B cell (primary cell): Measurements from ENCODE around the gene TBCD. TPM values are rescaled to one million over a fixed set of nuclear protein-coding genes. Genes with fewer than 3 reads are reported as not detected.

Experiments
- ATAC-seq: fragments of 200-7000 bp; cut with Tn5 transposase; one replicate; pipeline ENCODE4 v1.10.0; 2021; ENCODE audit warnings: low read depth, mild to moderate bottlenecking, moderate number of reproducible peaks, moderate library complexity
- CTCF ChIA-PET: fragments of 350-600 bp; sonication (Branson Sonifier 250); formaldehyde crosslinking; loops from one replicate; lab custom pipeline; 2021; ENCODE audit warnings: antibody characterized with exemption, inconsistent platforms; lab: Charles Lee
- POLR2A ChIA-PET: fragments of 350-600 bp; sonication (Branson Sonifier 250); formaldehyde crosslinking; loops from one replicate; lab custom pipeline; 2021; ENCODE audit warnings: antibody characterized with exemption; lab: Charles Lee
- DNase-seq: peaks from one replicate; pipeline ENCODE4 v3.0.0; 2013
- H2AFZ ChIP-seq: 2 replicates; pipeline ENCODE4 v1.6.1; 2012; ENCODE audit warnings: mild to moderate bottlenecking, low read depth, low read length; ENCODE audit not compliant: insufficient read depth, poor library complexity, severe bottlenecking
- H3K27ac ChIP-seq, 2 donors: 1 replicate in 1 of 2; 2 replicates in 1 of 2; pipeline ENCODE4 v1.5.1; 2012 to 2013; ENCODE audit warnings: low read length in 2 of 2, mild to moderate bottlenecking in 2 of 2, moderate library complexity in 1 of 2
- H3K27me3 ChIP-seq, 4 experiments: fragments of 200-600 bp in 1 of 4; sonication (generic) in 1 of 4; replicated peaks in 1 of 4; 1 replicate in 2 of 4; 2 replicates in 2 of 4; pipeline versions ENCODE4 v1.6.1 to v1.7.0; 2013 to 2016; ENCODE audit warnings: low read length in 3 of 4, mild to moderate bottlenecking in 2 of 4, mixed read lengths in 1 of 4, moderate library complexity in 1 of 4; ENCODE audit not compliant: insufficient read depth in 4 of 4, control insufficient read depth in 3 of 4; ENCODE audit errors: control extremely low read depth in 1 of 4
- H3K36me3 ChIP-seq, 2 experiments: replicated peaks in 1 of 2; 1 replicate in 1 of 2; 2 replicates in 1 of 2; pipeline versions ENCODE4 v1.6.1 to v1.7.1; 2013; ENCODE audit warnings: low read length in 1 of 2; ENCODE audit not compliant: insufficient read depth in 2 of 2, control insufficient read depth in 1 of 2; ENCODE audit errors: control extremely low read depth in 1 of 2, extremely low read depth in 1 of 2
- H3K4me1 ChIP-seq, 2 donors: fragments of 200-600 bp in 1 of 2; sonication (generic) in 1 of 2; 1 replicate in 1 of 2; 2 replicates in 1 of 2; pipeline versions ENCODE4 v1.5.1 to v1.6.1; 2013 to 2017; ENCODE audit warnings: low read length in 2 of 2; ENCODE audit not compliant: control insufficient read depth in 2 of 2, insufficient read depth in 2 of 2
- H3K4me2 ChIP-seq: replicated peaks from 2 replicates; pipeline ENCODE3; 2012; ENCODE audit warnings: mild to moderate bottlenecking, low read depth, low read length; ENCODE audit not compliant: poor library complexity, severe bottlenecking
- H3K4me3 ChIP-seq, 5 experiments: fragments of 200-600 bp in 1 of 5; sonication (generic) in 1 of 5; 1 replicate in 3 of 5; 2 replicates in 2 of 5; pipeline versions ENCODE4 v1.5.1 to v1.7.0; 2011 to 2016; ENCODE audit warnings: low read length in 4 of 5, mild to moderate bottlenecking in 4 of 5, low read depth in 2 of 5, control low read depth in 1 of 5, moderate library complexity in 1 of 5; ENCODE audit not compliant: insufficient read depth in 1 of 5; ENCODE audit errors: control extremely low read depth in 1 of 5, extremely low read depth in 1 of 5
- H3K79me2 ChIP-seq: fragments of 200-600 bp; sonication (generic); one replicate; pipeline ENCODE4 v1.6.0; 2016; ENCODE audit warnings: low read length; ENCODE audit not compliant: control insufficient read depth, insufficient read depth
- H3K9ac ChIP-seq: fragments of 200-600 bp; sonication (generic); 2 replicates; pipeline ENCODE4 v1.6.1; 2017; ENCODE audit warnings: mild to moderate bottlenecking, low read length, moderate library complexity
- H3K9me3 ChIP-seq, 3 donors: one replicate each; pipeline versions ENCODE4 v1.6.1 to v1.7.1; 2013; ENCODE audit warnings: low read length in 2 of 3; ENCODE audit not compliant: control insufficient read depth in 2 of 3, insufficient read depth in 1 of 3; ENCODE audit errors: control extremely low read depth in 1 of 3
- H4K20me1 ChIP-seq: 2 replicates; pipeline ENCODE4 v1.6.0; 2012; ENCODE audit warnings: mild to moderate bottlenecking, low read length; ENCODE audit not compliant: insufficient read depth, control insufficient read depth, poor library complexity, severe bottlenecking
- H3K27ac Mint-ChIP-seq: one replicate; pipeline ENCODE4 v1.8.0; 2021; ENCODE audit warnings: mixed read lengths
- H3K27me3 Mint-ChIP-seq: one replicate; pipeline ENCODE4 v1.8.0; 2021; ENCODE audit warnings: mixed read lengths
- H3K4me1 Mint-ChIP-seq: one replicate; pipeline ENCODE4 v1.8.0; 2021; ENCODE audit warnings: mixed read lengths
- H3K4me3 Mint-ChIP-seq: one replicate; pipeline ENCODE4 v1.8.0; 2021; ENCODE audit warnings: mixed read lengths
- H3K9me3 Mint-ChIP-seq: one replicate; pipeline ENCODE4 v1.8.0; 2022; ENCODE audit warnings: mixed read lengths; ENCODE audit not compliant: insufficient read depth
- EZH2 ChIP-seq: IDR thresholded peaks from 2 replicates; pipeline ENCODE4 v1.6.1; 2012; ENCODE audit warnings: borderline replicate concordance, low read depth, mild to moderate bottlenecking, moderate library complexity, low read length; ENCODE audit not compliant: insufficient read depth, poor library complexity, severe bottlenecking
- WGBS: methylation state at CpG from one replicate; pipeline ENCODE4 v1.1.5; 2013; ENCODE audit warnings: missing lambda C conversion rate; ENCODE audit not compliant: insufficient coverage; 5-methylcytosine and 5-hydroxymethylcytosine counted together
- intact Hi-C: fragments of 100-400 bp; cut with micrococcal nuclease; formaldehyde crosslinking; loops from one replicate; pipeline ENCODE4 v1.10.0; 2022
- polyA plus RNA-seq: library from polyadenylated mRNA; depleted of rRNA; stranded (reverse); fragments of >200 nt; gene quantifications from 2 replicates; pipeline ENCODE4 v1.2.3, GENCODE V29; 2012
- total RNA-seq, 2 donors: library from RNA; stranded (reverse); fragments of 120-200 nt in 1 of 2; gene quantifications; 1 replicate in 1 of 2; 2 replicates in 1 of 2; pipeline versions ENCODE4 v1.2.3 to v1.2.4, GENCODE V29; 2013 to 2022
- TF ChIP-seq, protein P1 (sequence below): fragments of 200-600 bp; IDR thresholded peaks from one replicate; pipeline ENCODE4 v1.8.0; 2022; ENCODE audit warnings: antibody characterized with exemption, mild to moderate bottlenecking

The TBCD gene
- total and polyA plus RNA-seq, 2 donors (not counting 1 experiment from before 2014, with no cell fraction given): 60.8 to 101 TPM

GRCh38 chr17:82930924-82931698 lies 179.2 kb downstream of the TBCD start:
- ATAC-seq (no peak), DNase-seq (no peak)
- no peaks in the 10 kb centered on the region for H3K4me1 Mint-ChIP-seq
- ChIA-PET POLR2A (no interaction called here), CTCF (interaction anchor here (0.6 kb wide), 1 partner anchor 261 kb away, joined by 3 read pairs; no protein-coding TSS in a partner anchor)
- Histone ChIP-seq H3K4me2 (no peak overlapping the region), H3K27ac (no peak overlapping the region), H3K79me2 (no peaks in the 10 kb centered on the region), H2AFZ (no peak overlapping the region), H3K4me3 (no peak overlapping the region), H3K9ac (no peak overlapping the region), H3K9me3 (no peaks in the 10 kb centered on the region), H4K20me1 (no peaks in the 10 kb centered on the region), H3K4me1 (no peaks in the 10 kb centered on the region), H3K27me3 (no peaks in the 10 kb centered on the region), H3K36me3 (peaks cover 0 to 44% of the 10 kb centered on the region in 2 experiments)
- H3K9me3 Mint-ChIP-seq: no peaks in the 10 kb centered on the region
- no peaks in the 10 kb centered on the region for H3K27me3 Mint-ChIP-seq
- 97% methylated on average over 39 of the region's 39 CpGs for WGBS
- no peak for TF ChIP-seq EZH2
- TF ChIP-seq, protein P1, sequence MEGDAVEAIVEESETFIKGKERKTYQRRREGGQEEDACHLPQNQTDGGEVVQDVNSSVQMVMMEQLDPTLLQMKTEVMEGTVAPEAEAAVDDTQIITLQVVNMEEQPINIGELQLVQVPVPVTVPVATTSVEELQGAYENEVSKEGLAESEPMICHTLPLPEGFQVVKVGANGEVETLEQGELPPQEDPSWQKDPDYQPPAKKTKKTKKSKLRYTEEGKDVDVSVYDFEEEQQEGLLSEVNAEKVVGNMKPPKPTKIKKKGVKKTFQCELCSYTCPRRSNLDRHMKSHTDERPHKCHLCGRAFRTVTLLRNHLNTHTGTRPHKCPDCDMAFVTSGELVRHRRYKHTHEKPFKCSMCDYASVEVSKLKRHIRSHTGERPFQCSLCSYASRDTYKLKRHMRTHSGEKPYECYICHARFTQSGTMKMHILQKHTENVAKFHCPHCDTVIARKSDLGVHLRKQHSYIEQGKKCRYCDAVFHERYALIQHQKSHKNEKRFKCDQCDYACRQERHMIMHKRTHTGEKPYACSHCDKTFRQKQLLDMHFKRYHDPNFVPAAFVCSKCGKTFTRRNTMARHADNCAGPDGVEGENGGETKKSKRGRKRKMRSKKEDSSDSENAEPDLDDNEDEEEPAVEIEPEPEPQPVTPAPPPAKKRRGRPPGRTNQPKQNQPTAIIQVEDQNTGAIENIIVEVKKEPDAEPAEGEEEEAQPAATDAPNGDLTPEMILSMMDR: no peak
- H3K27ac Mint-ChIP-seq: no peak overlapping the region
- intact Hi-C loops: no loop called here
- no peak overlapping the region for H3K4me3 Mint-ChIP-seq
